Measurements from ENCODE around the gene CDH23. TPM values are rescaled to one million over a fixed set of nuclear protein-coding genes. Genes with fewer than 3 reads are reported as not detected.

Gene CDH23
- total RNA-seq, 4 donors from 2014 or later = 7.1 to 56.2 (median 25.4) TPM

DNA sequence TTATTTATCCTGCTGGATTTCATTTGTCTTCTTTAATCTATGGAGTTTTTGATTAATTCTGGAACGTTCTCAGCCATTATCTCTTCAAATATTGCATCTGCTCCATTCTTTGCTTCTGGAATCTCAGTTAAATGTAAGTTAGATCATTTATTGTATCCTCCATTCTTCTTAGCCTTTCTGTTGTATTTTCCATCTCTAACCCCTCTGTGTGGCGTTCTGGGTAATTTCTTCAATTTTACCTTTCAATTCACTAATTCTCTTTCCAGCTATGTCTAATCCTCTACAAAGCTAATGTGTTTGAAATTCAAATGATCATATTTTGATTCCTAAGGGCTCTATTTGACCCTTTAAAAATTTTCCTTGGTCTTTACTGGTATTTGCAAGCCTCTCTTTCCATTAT, 92.4 kb downstream of the CDH23 start:
- Histone ChIP-seq H3K36me3 (no peaks in the 10 kb centered on the region), H3K27me3 (no peaks in the 10 kb centered on the region), H3K9me3 (no peaks in the 10 kb centered on the region), H3K4me3 (no peak overlapping the region), H3K27ac (no peak overlapping the region), H3K4me1 (no peaks in the 10 kb centered on the region)
- intact Hi-C loops (cut with DNase I; ENCODE audit: low total_unique reads) = no loop called here
- DNase-seq = no peak
- TF ChIP-seq, protein P1, sequence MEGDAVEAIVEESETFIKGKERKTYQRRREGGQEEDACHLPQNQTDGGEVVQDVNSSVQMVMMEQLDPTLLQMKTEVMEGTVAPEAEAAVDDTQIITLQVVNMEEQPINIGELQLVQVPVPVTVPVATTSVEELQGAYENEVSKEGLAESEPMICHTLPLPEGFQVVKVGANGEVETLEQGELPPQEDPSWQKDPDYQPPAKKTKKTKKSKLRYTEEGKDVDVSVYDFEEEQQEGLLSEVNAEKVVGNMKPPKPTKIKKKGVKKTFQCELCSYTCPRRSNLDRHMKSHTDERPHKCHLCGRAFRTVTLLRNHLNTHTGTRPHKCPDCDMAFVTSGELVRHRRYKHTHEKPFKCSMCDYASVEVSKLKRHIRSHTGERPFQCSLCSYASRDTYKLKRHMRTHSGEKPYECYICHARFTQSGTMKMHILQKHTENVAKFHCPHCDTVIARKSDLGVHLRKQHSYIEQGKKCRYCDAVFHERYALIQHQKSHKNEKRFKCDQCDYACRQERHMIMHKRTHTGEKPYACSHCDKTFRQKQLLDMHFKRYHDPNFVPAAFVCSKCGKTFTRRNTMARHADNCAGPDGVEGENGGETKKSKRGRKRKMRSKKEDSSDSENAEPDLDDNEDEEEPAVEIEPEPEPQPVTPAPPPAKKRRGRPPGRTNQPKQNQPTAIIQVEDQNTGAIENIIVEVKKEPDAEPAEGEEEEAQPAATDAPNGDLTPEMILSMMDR (IDR thresholded peaks at IDR 0.05) = no peak
- no peak for TF ChIP-seq POLR2A (IDR thresholded peaks at IDR 0.05)

DNA sequence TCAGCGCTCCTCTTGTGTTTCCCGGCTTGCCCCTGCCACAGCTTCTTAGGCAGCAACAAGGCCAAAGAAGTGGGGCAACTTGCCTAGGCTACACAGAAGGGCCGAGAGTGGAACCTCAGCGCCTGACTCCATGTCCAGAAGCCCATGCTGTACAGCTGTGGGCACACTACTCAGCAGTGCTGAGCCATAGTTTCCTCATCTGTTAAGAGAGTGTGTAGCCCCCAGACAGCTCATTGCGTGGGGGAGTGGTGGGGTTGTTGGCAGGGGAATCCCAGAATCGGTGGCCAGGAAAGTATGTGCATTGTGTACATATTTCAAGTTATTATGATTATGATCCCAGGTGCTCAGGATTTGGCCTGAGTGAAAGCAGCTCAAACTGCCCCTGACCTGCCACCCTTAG, 96.2 kb downstream of the CDH23 start:
- no peaks in the 10 kb centered on the region for H3K4me1 ChIP-seq
- H3K9me3 ChIP-seq = no peaks in the 10 kb centered on the region
- H3K4me3 ChIP-seq = no peak overlapping the region
- DNase-seq = no peak
- H3K27me3 ChIP-seq = no peaks in the 10 kb centered on the region
- no peak overlapping the region for H3K27ac ChIP-seq
- TF ChIP-seq, protein P1 (IDR thresholded peaks at IDR 0.05) = no peak
- TF ChIP-seq POLR2A (IDR thresholded peaks at IDR 0.05) = no peak
- intact Hi-C loops (cut with DNase I; ENCODE audit: low total_unique reads) = no loop called here
- no peaks in the 10 kb centered on the region for H3K36me3 ChIP-seq

DNA sequence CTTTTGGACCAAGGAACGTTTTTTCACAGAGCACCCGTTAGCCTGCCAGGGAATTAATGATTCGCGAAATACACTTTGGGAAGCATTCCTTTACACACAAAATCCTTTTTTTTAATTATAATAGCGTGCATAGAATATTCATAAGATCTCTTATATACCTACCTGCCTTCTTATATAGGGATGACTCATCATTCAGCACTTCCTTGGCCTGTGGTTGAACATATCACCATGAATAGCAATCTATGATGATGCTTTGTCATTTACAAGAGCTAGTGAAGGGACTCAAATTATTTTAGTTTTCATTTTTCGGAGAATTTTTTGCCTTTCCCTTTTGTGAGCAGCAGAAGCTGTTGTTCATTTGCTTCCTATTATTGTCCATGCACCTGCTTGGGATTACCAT, 97.0 kb downstream of the CDH23 start:
- intact Hi-C loops (cut with DNase I; ENCODE audit: low total_unique reads) = no loop called here
- Histone ChIP-seq H3K27ac (no peak overlapping the region), H3K36me3 (no peaks in the 10 kb centered on the region), H3K4me3 (no peak overlapping the region), H3K4me1 (no peaks in the 10 kb centered on the region), H3K27me3 (no peaks in the 10 kb centered on the region), H3K9me3 (no peaks in the 10 kb centered on the region)
- DNase-seq = no peak
- TF ChIP-seq POLR2A (IDR thresholded peaks at IDR 0.05) = no peak
- TF ChIP-seq, protein P1 (IDR thresholded peaks at IDR 0.05) = no peak

DNA sequence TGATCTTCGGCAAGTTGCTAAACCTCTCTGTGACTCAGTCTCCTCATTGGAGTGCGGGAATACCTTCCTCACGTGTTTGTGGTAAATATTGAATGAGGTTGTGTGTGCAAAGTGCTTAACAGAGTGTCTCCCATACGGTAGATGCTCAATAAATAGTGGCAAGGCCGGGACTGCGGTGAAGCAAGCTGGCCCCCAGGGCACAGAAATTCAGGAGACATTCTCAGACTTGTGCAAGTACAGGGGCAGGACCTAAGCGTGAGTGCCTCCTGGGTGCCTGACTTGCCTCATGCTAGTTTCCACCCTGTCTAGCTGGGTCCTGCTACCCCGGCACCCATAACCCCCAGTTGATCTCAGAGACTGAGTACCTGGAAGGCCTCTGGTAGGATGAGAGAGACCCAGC, 97.8 kb downstream of the CDH23 start:
- DNase-seq = no peak
- H3K27me3 ChIP-seq = no peaks in the 10 kb centered on the region
- no peaks in the 10 kb centered on the region for H3K4me1 ChIP-seq
- intact Hi-C loops (cut with DNase I; ENCODE audit: low total_unique reads) = no loop called here
- no peak overlapping the region for H3K27ac ChIP-seq
- no peaks in the 10 kb centered on the region for H3K9me3 ChIP-seq
- no peak overlapping the region for H3K4me3 ChIP-seq
- TF ChIP-seq, protein P1 (IDR thresholded peaks at IDR 0.05) = no peak
- no peak for TF ChIP-seq POLR2A (IDR thresholded peaks at IDR 0.05)
- no peaks in the 10 kb centered on the region for H3K36me3 ChIP-seq

DNA sequence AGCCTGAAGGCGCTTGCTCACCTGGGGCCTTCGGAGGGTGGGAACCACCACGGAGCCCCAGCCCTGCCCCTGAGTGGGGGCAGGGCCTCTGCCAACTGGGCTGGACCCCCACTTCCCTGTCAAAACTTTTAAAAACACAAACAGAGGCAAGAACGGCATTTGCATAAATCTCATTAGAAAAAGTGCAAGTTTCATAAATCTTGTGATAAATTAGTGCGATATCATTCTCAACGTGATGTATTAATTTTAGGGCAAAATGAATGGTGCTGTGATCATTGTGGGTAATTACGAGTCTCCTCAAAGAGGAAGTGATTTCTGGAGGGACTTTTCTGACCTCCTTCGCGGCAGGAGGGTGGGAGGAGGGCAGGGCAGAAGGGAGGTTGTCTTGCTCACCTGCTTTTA, 98.3 kb downstream of the CDH23 start:
- DNase-seq = no peak
- Histone ChIP-seq H3K9me3 (no peaks in the 10 kb centered on the region), H3K4me1 (no peaks in the 10 kb centered on the region), H3K36me3 (no peaks in the 10 kb centered on the region), H3K27me3 (no peaks in the 10 kb centered on the region), H3K4me3 (no peak overlapping the region), H3K27ac (no peak overlapping the region)
- intact Hi-C loops (cut with DNase I; ENCODE audit: low total_unique reads) = no loop called here
- TF ChIP-seq, protein P1 (IDR thresholded peaks at IDR 0.05) = no peak
- TF ChIP-seq POLR2A (IDR thresholded peaks at IDR 0.05) = no peak

All from uterus (tissue), 4 donors.